Testis (tissue), 3 donors: ENCODE measurements around the gene SLC9A8. TPM values are rescaled to one million over a fixed set of nuclear protein-coding genes. Genes with fewer than 3 reads are reported as not detected.

Experiments
- DNase-seq: peaks from one replicate; pipeline ENCODE4 v3.0.0-alpha.2; 2019
- H3K27ac ChIP-seq, 2 donors: fragments of 200-600 bp; sonication (generic); one replicate each; pipeline ENCODE4 v1.5.1; 2019
- H3K27me3 ChIP-seq: fragments of 200-600 bp; sonication (generic); one replicate; pipeline ENCODE4 v1.5.1; 2019
- H3K36me3 ChIP-seq: fragments of 200-600 bp; sonication (generic); one replicate; pipeline ENCODE4 v1.5.1; 2017; ENCODE audit warnings: low read depth; ENCODE audit errors: missing control alignments
- H3K4me1 ChIP-seq: fragments of 200-600 bp; sonication (generic); one replicate; pipeline ENCODE4 v1.5.1; 2019
- H3K4me3 ChIP-seq, 2 donors: fragments of 200-600 bp; sonication (generic); one replicate each; pipeline ENCODE4 v1.5.1; 2017 to 2019
- H3K9me3 ChIP-seq: fragments of 200-600 bp; sonication (generic); one replicate; pipeline ENCODE4 v1.5.1; 2017
- CTCF ChIP-seq, 3 experiments: fragments of 450-650 bp in 2 of 3; fragments of 200-600 bp in 1 of 3; sonication (generic) in 1 of 3; IDR thresholded peaks; one replicate each; pipeline ENCODE4 v1.5.1; 2016 to 2019; ENCODE audit warnings: antibody characterized with exemption in 3 of 3, mild to moderate bottlenecking in 2 of 3, moderate library complexity in 1 of 3
- POLR2A ChIP-seq: fragments of 450-650 bp; IDR thresholded peaks from one replicate; pipeline ENCODE4 v1.6.1; 2017; ENCODE audit warnings: antibody characterized with exemption, mild to moderate bottlenecking, moderate library complexity
- WGBS, 2 donors: methylation state at CpG; one replicate each; pipeline ENCODE4 v1.1.5; 2018; 5-methylcytosine and 5-hydroxymethylcytosine counted together
- intact Hi-C: fragments of 100-400 bp; cut with DNase I; formaldehyde crosslinking; loops from one replicate; pipeline ENCODE4 v1.15.1; 2023; ENCODE audit warnings: low total_unique reads
- polyA plus RNA-seq: library from polyadenylated mRNA; stranded (reverse); fragments of 350-450 nt; fragmentation: Illumina TruSeq; extraction: RNeasy Lipid Tissue Mini Kit (QIAGEN cat#74804); gene quantifications from one replicate; pipeline ENCODE4 v1.2.3, GENCODE V29; 2014; ENCODE audit warnings: low read depth, low replicate concordance; ENCODE audit not compliant: insufficient read depth
- total RNA-seq, 2 donors: library from RNA; depleted of rRNA; stranded (reverse); fragments of >200 nt; gene quantifications; one replicate each; pipeline ENCODE4 v1.2.3, GENCODE V29; 2016

Gene SLC9A8
- total and polyA plus RNA-seq, 3 donors from 2014 or later, result 21.3 to 33.0 (median 32.7) TPM

- no peak overlapping the region for H3K4me3 ChIP-seq
- peak; percentile 86 for DNase-seq
- peaks cover 60% of the 10 kb centered on the region for H3K4me1 ChIP-seq
- peak; percentile 70 to 78 (median 75) for TF ChIP-seq CTCF (IDR thresholded peaks at IDR 0.05)
- no peak for TF ChIP-seq POLR2A
- no peaks in the 10 kb centered on the region for H3K27me3 ChIP-seq
- 56 to 61% methylated on average over 13 to 18 of the region's 18 CpGs for WGBS, 2 donors
- intact Hi-C loops, result no loop called here
- H3K36me3 ChIP-seq, result no peaks in the 10 kb centered on the region
- peak overlapping the region; percentile 84 to 89 for H3K27ac ChIP-seq
- H3K9me3 ChIP-seq, result no peaks in the 10 kb centered on the region
Measured at GRCh38 chr20:49888212-49889000, 75.8 kb downstream of the SLC9A8 start.

GRCh38 chr20:49889001-49889934, 76.6 kb downstream of the SLC9A8 start:
- H3K4me1 ChIP-seq, result peaks cover 64% of the 10 kb centered on the region
- DNase-seq, result no peak
- intact Hi-C loops, result no loop called here
- peak overlapping the region; percentile 37 to 66 for H3K27ac ChIP-seq
- H3K4me3 ChIP-seq, result no peak overlapping the region
- H3K27me3 ChIP-seq, result no peaks in the 10 kb centered on the region
- no peaks in the 10 kb centered on the region for H3K9me3 ChIP-seq
- 65 to 66% methylated on average over 9 of the region's 9 CpGs for WGBS, 2 donors
- H3K36me3 ChIP-seq, result no peaks in the 10 kb centered on the region
- no peak for TF ChIP-seq POLR2A
- TF ChIP-seq CTCF (IDR thresholded peaks at IDR 0.05), result no peak

GRCh38 chr20:49889935-49890333, 77.3 kb downstream of the SLC9A8 start:
- no peak for DNase-seq
- 68 to 74% methylated on average over 9 of the region's 9 CpGs for WGBS, 2 donors
- Histone ChIP-seq H3K4me3 (no peak overlapping the region), H3K4me1 (peaks cover 64% of the 10 kb centered on the region), H3K27me3 (no peaks in the 10 kb centered on the region), H3K9me3 (no peaks in the 10 kb centered on the region), H3K27ac (peak overlapping the region in 1 of 2 donors; percentile 37), H3K36me3 (no peaks in the 10 kb centered on the region)
- TF ChIP-seq CTCF (IDR thresholded peaks at IDR 0.05) (no peak), POLR2A (no peak)
- intact Hi-C loops, result no loop called here

DNA sequence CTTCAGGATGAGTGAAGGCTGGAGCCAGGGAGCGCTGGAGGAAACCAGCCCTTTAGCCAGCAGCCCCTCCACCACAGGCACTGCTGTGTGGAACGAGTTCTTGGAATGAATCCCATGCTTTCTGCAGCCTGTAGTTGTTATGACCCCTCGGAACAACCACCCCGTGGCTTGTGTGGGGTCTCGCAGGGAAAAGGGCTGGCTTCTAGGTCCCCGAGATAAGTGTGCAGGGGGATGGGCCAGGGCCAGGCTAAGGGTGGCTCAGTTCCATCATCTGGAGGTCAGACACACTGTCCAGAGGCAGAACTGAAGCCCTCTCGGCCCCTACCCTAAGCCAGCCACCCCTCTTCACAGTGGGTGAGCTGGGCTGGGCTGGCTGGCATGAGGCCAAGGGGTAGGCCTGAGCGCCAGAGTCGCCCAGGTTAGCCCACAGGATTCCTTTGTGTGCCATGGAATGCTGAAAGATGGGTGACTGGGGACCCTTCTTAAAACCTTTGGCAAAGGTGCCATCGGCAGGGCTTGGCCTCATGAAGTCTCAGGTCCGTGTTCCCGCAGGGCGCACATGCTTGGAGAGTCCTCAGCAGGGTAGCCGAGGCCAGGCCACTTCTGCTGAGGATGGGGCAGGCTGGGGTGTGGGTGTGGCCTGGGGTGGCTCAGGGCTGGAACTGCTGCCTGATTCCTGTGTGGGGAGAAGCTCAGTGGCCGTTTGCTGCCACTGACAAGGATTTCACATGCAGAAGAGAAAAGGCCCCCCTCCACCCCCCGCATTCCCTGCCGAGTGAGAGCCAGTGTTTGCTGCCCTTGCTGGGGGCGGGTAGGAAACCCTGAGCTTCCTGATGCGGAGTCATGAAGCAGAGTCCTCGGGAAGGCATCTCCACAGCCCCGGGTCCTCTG, 78.1 kb downstream of the SLC9A8 start:
- 44 to 55% methylated on average over 7 to 20 of the region's 21 CpGs for WGBS, 2 donors
- Histone ChIP-seq H3K4me1 (peaks cover 64% of the 10 kb centered on the region), H3K27ac (peak overlapping the region in 1 of 2 donors; percentile 37), H3K9me3 (no peaks in the 10 kb centered on the region), H3K27me3 (no peaks in the 10 kb centered on the region), H3K36me3 (no peaks in the 10 kb centered on the region), H3K4me3 (no peak overlapping the region)
- TF ChIP-seq CTCF (IDR thresholded peaks at IDR 0.05), result no peak
- no peak for TF ChIP-seq POLR2A
- peak; percentile 70 for DNase-seq
- intact Hi-C loops, result no loop called here
